SH-SY5Y (cell line): ENCODE measurements around the gene DGKA.

Experiments used
- GATA2 ChIP-seq: IDR thresholded peaks from 2 replicates; pipeline ENCODE4 v1.6.1; 2011; ENCODE audit warnings: mild to moderate bottlenecking, low read depth, low read length
- GATA3 ChIP-seq: IDR thresholded peaks from 2 replicates; pipeline ENCODE4 v1.6.1; 2011; ENCODE audit warnings: low read depth, mild to moderate bottlenecking, low read length, moderate library complexity

DNA sequence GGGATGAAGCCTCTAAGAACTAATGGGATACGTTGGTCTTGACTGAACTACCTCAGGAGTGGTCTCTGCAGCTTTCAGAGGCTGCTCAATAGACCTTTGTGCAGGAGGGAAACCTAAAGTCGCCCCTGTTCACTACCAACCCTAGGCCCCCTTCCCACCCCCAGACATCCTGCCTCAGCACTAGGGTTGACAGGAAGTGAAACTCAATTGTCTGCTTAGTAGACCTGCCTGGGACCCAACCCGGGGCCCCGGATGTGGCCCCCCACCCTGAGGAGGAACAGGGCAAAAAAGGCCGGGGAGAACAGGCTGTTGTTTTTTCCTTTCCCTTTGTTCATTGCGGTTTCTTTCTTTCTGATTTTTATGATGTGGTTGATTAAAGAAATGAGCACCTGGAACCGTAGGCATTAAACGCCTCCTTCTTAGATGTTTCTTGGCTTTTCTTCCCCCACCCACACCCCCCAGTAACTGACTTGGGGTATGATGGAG, 1.6 kb upstream of the DGKA start:
- TF ChIP-seq GATA3 (no peak), GATA2 (no peak)
